ENCODE data around the gene SHCBP1L.
"Not testable (repeated sequence)": the region's sequence is repeated elsewhere in the genome, so short reads cannot be mapped to it uniquely, and the experiment has no call there.

SHCBP1L gene

GRCh38 chr1:182965096-182965495 lies 12.1 kb upstream of the SHCBP1L start:
- no peak for DNase-seq (ENCODE audit: low read depth, low spot score)

DNA sequence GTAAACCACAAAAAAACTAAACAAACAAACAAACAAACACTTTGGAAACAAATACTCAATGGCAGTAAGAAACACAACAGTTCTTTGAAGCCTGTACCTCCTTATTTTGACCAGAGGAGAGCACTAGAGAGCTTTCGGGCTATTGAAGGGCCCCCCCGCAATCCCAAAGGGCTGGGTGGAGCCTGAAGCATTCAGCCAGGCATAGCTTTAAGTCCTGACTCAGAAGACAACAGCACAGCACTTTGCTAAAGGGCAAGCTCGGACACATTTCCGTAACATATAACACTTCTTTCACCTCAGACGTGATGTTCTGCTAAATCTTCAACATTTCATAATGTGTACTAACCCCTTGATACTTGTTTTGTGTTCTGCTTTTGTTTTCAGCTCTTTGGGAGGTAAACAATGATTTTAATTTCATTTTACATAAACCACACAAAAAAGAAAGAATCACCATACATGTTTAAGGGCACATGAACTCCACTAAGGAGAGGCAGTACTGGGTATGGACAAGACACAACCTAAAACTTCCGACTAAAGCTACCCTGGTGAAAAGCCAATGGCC lies 9.7 kb upstream of the SHCBP1L start:
- DNase-seq (ENCODE audit: low read depth, low spot score), result peak; percentile 86

- no peak for DNase-seq (ENCODE audit: low read depth, low spot score)
Observed at GRCh38 chr1:182960046-182960445, 7.1 kb upstream of the SHCBP1L start.

DNA sequence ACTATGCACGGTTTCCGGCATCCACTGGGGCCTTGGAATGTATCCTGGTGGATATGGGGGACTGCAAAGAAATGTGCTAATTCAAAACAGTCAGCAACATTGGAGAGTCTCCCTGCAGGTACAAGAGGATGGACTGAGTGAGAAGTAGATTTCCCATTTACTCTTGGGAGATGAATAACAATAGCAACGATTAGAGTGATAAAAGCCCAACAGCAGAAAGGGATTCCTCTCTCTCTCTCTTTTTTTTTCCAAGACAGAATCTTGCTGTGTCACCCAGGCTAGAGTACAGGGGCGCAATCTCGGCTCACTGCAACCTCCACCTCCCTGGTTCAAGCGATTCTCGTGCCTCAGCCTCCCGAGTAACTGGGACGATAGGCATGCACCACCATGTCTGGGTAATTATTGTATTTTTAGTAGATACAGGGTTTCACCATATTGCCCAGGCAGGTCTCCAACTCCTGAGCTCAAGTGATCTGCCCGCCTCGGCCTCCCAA lies 5.0 kb upstream of the SHCBP1L start:
- peak; percentile 74 for DNase-seq (ENCODE audit: low read depth, low spot score)

DNA sequence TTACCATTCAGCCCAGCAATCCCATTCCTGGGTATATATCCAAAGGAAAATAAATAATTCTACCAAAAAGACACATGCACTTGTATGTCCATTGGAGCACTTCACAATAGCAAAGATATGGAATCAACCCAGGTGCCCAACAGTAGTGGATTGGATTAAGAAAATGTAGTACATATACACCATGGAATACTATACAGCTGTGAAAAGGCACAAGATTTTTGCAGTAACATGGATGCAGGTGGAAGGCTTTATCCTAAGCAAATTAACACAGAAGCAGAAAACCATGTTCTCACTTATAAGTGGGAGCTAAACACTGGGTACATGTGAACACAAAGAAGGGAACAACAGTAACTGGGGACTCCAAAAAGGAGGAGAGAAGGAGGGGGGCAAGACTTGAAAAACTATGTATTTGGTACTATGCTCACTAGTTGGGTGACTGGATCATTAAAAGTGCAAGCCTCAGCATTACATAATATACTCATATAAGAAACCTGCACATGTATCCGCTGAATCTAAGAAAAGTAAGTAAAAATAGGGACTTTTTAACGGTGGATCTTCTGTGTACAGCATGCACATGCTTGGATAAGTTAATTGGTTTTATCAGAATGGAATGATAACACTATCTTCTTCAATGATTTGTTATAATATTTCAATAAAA lies 3.9 kb upstream of the SHCBP1L start:
- DNase-seq (ENCODE audit: low read depth, low spot score), result no peak

DNA sequence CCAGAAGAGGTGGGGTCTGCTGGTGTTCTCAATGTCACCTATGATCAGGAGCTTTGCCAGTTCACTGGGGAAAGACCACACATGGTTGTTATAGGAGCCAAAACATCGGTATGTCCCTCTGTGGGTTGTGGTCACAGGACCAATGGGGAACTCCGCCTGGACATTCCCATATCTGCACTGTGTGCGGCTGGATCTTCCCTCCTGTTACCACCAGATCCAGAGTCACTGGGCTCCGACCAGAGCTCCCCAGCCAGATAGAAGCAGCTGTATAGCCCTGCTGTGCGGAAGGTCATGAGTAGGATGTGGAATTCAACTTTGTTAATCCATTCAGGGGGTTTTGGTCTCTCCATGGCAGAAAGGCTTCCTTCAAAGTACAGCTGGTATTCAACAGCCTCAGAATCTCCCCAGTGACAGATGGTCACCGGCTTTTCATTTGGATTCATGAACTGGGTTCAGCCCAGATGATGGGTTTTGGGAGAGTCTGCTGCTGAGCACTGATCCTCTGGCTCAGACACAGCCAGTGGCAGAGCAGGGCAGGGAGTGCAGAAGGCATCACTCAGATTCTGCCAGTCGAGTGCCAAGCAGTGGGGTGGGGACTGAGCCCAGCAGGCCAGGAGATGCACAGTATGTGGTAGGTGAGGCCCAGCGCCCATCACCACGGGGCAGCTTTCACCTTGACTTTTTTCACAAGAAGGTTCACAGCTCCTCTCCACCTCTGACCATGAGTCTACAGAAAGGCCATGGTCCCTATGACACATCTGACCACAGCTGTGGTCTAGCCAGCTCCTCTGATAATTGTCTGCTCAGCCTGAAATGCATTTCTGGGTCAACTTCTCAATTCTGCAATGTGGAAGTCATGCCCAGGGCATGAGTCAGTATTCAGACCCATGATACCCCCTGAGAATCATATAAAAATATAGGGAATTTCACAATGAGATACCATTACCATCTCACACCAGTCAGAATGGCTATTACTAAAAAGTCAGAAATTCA lies 2.9 kb upstream of the SHCBP1L start:
- DNase-seq (ENCODE audit: low read depth, low spot score), result no peak

GRCh38 chr1:182953826-182954225 lies 860 bp upstream of the SHCBP1L start:
- DNase-seq (ENCODE audit: low read depth, low spot score), result no peak

DNA sequence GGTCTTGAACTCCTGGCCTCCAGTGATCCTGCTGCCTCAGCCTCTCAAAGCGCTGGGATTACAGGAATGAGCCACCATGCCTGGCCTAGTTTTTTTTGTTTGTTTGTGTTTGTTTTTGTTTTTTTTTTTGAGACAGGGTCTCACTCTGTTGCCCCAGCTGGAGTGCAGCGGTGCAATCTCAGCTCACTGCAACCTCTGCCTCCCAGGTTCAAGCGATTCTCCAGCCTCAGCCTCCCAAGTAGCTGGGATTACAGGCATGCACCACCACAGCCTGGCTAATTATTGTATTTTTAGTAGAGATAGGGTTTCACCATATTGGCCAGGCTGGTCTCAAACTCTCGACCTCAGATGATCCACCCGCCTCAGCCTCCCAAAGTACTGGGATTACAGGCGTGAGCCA lies 9.6 kb downstream of the SHCBP1L start:
- DNase-seq (ENCODE audit: low read depth, low spot score), result not testable (repeated sequence)

DNA sequence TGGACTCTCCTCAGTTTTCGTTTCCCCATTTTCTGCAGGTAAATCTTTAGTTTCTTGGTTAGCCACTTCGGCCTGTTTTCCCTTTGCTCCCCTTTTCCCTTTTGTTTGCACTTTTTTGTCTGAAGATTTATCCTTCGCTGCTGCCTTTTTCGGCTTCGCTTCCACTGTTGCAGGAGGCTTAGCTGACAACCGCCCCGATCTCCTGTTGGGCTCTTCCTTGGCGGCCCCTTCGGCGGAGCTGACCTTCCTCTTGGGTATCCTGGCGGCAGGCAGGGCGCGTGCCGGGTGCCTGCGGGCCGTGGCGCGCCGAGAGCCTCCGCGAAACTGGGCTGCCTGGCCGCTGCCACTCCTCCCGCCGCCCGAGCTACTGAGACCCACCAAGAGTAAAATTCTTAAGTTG lies 10.8 kb downstream of the SHCBP1L start:
- peak; percentile 80 for DNase-seq (ENCODE audit: low read depth, low spot score)

DNA sequence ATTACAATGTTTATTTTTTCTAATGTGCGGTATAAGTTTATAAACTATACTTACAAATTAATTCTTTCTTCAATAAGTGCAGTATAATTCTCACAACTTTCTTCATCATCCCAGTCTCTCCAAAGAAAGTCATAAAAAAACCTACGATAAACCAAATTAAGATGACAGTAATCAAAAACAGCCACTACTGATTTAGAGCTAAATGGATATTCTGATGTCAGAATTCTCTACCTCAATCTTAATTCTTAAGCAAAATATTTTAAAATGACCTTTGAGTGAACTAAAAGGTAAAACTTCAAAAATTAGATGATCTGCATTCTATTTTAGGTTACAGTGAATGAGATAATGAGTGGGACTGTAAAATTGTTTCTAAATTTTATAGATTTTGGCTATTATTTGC lies 13.6 kb downstream of the SHCBP1L start:
- no peak for DNase-seq (ENCODE audit: low read depth, low spot score)

GRCh38 chr1:182935716-182936115 lies 17.2 kb downstream of the SHCBP1L start:
- no peak for DNase-seq (ENCODE audit: low read depth, low spot score)

DNA sequence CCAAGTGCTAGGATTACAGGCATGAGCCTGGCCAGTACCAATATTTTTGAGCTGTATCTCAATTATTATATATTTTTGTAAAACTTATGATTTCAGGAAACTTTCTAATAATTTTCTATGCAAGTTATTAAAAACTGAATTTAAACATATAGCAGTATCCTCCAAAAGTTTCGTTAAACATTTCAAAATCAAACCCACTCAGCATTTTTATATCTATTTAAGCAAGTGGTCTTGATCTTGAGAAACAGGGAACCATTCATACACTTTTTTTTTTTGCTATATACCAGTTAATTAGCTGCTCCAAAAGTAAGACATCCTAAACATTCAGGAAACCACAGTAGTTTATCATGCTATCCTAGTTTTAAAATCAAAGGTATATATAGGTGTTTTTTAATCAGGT lies 22.0 kb downstream of the SHCBP1L start:
- DNase-seq (ENCODE audit: low read depth, low spot score), result no peak

DNA sequence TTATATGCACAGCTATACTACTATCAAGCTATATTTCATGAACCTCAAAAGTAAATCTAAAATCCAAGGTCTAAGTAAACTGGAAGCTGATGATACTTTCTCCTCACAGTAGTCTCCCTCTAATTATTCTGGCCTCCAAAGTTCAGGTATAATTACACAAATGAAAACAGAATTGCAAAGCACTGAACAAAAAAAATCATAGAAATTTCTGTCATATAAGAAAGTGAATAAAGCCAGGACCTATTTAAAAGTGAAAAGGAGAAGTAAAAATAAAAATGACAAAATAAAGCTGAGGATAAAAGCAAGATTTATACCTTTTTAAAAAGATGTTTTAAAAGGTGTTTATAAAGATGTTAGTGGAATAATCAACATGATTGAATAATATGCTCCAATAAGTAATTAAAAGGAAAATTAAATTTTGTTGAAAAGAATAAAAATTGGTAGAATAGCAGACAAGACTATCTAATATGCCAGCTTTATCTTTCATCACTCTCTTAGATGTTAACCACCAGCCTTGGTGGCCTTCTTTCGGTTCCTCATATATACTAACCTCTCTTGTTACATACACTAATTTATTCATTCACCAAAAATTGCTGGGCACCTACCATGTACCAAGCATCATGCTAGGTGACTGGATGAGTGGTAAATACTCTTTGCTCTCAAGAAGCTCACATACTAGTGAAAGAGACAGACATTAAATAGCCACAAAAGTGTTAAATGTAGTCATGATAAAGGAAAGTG lies 25.1 kb downstream of the SHCBP1L start:
- no peak for DNase-seq (ENCODE audit: low read depth, low spot score)

- no peak for DNase-seq (ENCODE audit: low read depth, low spot score)
Observed at GRCh38 chr1:182925661-182926060, 27.3 kb downstream of the SHCBP1L start.

DNA sequence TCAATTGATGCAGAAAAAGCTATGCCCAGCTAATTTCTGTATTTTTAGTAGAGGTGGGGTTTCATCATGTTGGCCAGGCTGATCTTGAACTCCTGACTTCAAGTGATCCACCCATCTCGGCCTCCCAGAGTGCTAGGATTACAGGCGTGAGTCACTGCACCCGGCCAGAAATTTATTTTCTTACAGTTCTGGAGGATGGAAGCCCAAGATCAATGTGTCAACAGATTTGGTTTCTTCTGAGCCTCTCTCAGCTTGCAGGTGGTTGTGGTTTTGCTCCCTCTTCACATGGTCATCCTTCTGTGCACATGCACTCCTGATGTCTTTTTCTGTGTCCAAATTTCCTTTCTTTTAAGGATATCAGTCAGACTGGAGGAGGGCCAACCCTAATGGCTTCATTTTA lies 35.6 kb downstream of the SHCBP1L start:
- DNase-seq (ENCODE audit: low read depth, low spot score), result no peak

GRCh38 chr1:182913401-182913800 lies 39.6 kb downstream of the SHCBP1L start:
- DNase-seq (ENCODE audit: low read depth, low spot score), result no peak

- DNase-seq (ENCODE audit: low read depth, low spot score), result no peak
Observed at GRCh38 chr1:182910143-182910542, 42.8 kb downstream of the SHCBP1L start.

GRCh38 chr1:182909578-182909977 lies 43.4 kb downstream of the SHCBP1L start:
- no peak for DNase-seq (ENCODE audit: low read depth, low spot score)

GRCh38 chr1:182905321-182905720 lies 47.6 kb downstream of the SHCBP1L start:
- DNase-seq (ENCODE audit: low read depth, low spot score), result no peak

DNA sequence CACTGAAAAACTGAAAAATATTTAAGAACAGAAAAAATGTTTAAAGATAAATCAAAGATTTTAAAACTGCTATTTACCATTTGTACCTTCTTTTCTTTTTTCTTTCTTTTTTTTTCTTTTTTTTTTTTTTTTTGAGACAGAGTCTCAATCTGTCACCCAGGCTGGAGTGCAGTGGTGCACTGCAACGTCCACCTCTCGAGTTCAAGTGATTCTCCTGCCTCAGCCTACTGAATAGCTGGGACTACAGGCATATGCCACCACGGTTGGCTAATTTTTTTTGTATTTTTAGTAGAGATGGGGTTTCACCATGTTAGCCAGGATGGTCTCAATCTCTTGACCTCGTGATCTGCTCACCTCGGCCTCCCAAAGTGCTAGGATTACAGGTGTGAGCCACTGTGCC lies 51.0 kb downstream of the SHCBP1L start:
- DNase-seq (ENCODE audit: low read depth, low spot score), result not testable (repeated sequence)

- DNase-seq (ENCODE audit: low read depth, low spot score), result no peak
Observed at GRCh38 chr1:182897696-182898095, 55.3 kb downstream of the SHCBP1L start.
